Neural cell (in vitro differentiated cells): ENCODE measurements around the gene ARHGAP42.

Source experiments
- CTCF ChIP-seq: fragments of 450-650 bp; IDR thresholded peaks from 2 replicates; pipeline ENCODE4 v1.5.1; 2014; ENCODE audit warnings: antibody characterized with exemption, mild to moderate bottlenecking, moderate library complexity; ENCODE audit not compliant: poor library complexity, severe bottlenecking
- EP300 ChIP-seq: fragments of 450-650 bp; conservative IDR thresholded peaks from 2 replicates; pipeline ENCODE4 v1.6.1; 2014; ENCODE audit warnings: antibody characterized with exemption, mild to moderate bottlenecking, moderate library complexity; ENCODE audit not compliant: poor library complexity, severe bottlenecking
- EZH2 ChIP-seq: fragments of 200-600, 300-800 bp; shearing (Covaris generic), sonication (generic); IDR thresholded peaks from 2 replicates; pipeline ENCODE4 v1.6.1; 2014; ENCODE audit warnings: antibody characterized with exemption, low read length, borderline replicate concordance, mild to moderate bottlenecking; ENCODE audit not compliant: insufficient read depth, poor library complexity, severe bottlenecking
- POLR2AphosphoS5 ChIP-seq: IDR thresholded peaks from 2 replicates; pipeline ENCODE4 v1.6.1; 2012
- RAD21 ChIP-seq: fragments of 450-650 bp; conservative IDR thresholded peaks from 2 replicates; pipeline ENCODE4 v1.6.1; 2014; ENCODE audit warnings: antibody characterized with exemption, mild to moderate bottlenecking, moderate library complexity
- REST ChIP-seq: IDR thresholded peaks from 2 replicates; pipeline ENCODE4 v1.6.1; 2012; ENCODE audit warnings: borderline replicate concordance
- TAF1 ChIP-seq: IDR thresholded peaks from 2 replicates; pipeline ENCODE4 v1.6.1; 2012; ENCODE audit warnings: low read depth

GRCh38 chr11:100892886-100893285, 205.8 kb downstream of the ARHGAP42 start:
- TF ChIP-seq CTCF (no peak), TAF1 (no peak), EZH2 (no peak), POLR2AphosphoS5 (peak; percentile 28), REST (no peak), EP300 (peak; percentile 79), RAD21 (no peak)
